WTC11 (cell line): Measurements from ENCODE around the gene MRNIP. TPM values are rescaled to one million over a fixed set of nuclear protein-coding genes. Genes with fewer than 3 reads are reported as not detected.

Experiments used
- ATAC-seq: fragments of 200-7000 bp; cut with Tn5 transposase; 2 replicates; pipeline ENCODE4 v1.10.0; 2021; ENCODE audit warnings: mild to moderate bottlenecking, moderate library complexity
- CTCF ChIA-PET: fragments of 300-600 bp; sonication (Branson Sonifier 250); formaldehyde crosslinking; loops from one replicate; lab custom pipeline; 2021; ENCODE audit warnings: antibody characterized with exemption; lab: Charles Lee
- POLR2A ChIA-PET: fragments of 350-600 bp; sonication (Branson Sonifier 250); formaldehyde crosslinking; loops from one replicate; lab custom pipeline; 2021; ENCODE audit warnings: antibody characterized with exemption; lab: Charles Lee
- DNase-seq: peaks from one replicate; pipeline ENCODE4 v3.0.0; 2021; ENCODE audit warnings: low spot score
- H3K27ac Mint-ChIP-seq: 2 replicates; pipeline ENCODE4 v1.8.0; 2021; ENCODE audit warnings: mixed read lengths
- H3K27me3 Mint-ChIP-seq: 2 replicates; pipeline ENCODE4 v1.8.0; 2021; ENCODE audit warnings: low read depth, mild to moderate bottlenecking, moderate library complexity, mixed read lengths
- H3K36me3 Mint-ChIP-seq: 2 replicates; pipeline ENCODE4 v1.8.0; 2021; ENCODE audit warnings: mixed read lengths
- H3K4me1 Mint-ChIP-seq: 2 replicates; pipeline ENCODE4 v1.8.0; 2022; ENCODE audit warnings: mixed read lengths
- H3K4me3 Mint-ChIP-seq: 2 replicates; pipeline ENCODE4 v1.8.0; 2021; ENCODE audit warnings: mild to moderate bottlenecking, moderate library complexity, mixed read lengths
- H3K9me3 Mint-ChIP-seq: 2 replicates; pipeline ENCODE4 v1.8.0; 2021; ENCODE audit warnings: mixed read lengths
- AFF4 ChIP-seq: sonication (generic); formaldehyde crosslinking; IDR thresholded peaks from 2 replicates; pipeline ENCODE4 v1.8.1; 2023; ENCODE audit warnings: mild to moderate bottlenecking, missing genetic modification reagents, borderline replicate concordance
- ATF1 ChIP-seq: sonication (generic); formaldehyde crosslinking; IDR thresholded peaks from 2 replicates; pipeline ENCODE4 v1.8.1; 2023; ENCODE audit warnings: mild to moderate bottlenecking, moderate library complexity, missing genetic modification reagents
- CBFB ChIP-seq: sonication (generic); formaldehyde crosslinking; IDR thresholded peaks from 2 replicates; pipeline ENCODE4 v1.8.1; 2022; ENCODE audit warnings: mild to moderate bottlenecking, low read depth, missing genetic modification reagents
- ELF4 ChIP-seq: sonication (generic); formaldehyde crosslinking; IDR thresholded peaks from 2 replicates; pipeline ENCODE4 v1.8.1; 2022; ENCODE audit warnings: low read depth, mild to moderate bottlenecking, moderate library complexity, missing genetic modification reagents
- ERG ChIP-seq: fragments of 250-450 bp; sonication (Bioruptor Pico); IDR thresholded peaks from 2 replicates; pipeline ENCODE4 v1.8.0; 2021; ENCODE audit warnings: mild to moderate bottlenecking
- NR3C1 ChIP-seq: sonication (generic); formaldehyde crosslinking; conservative IDR thresholded peaks from 2 replicates; pipeline ENCODE4 v1.8.1; 2023; ENCODE audit warnings: low read depth, mild to moderate bottlenecking, missing genetic modification reagents
- PRRX2 ChIP-seq: fragments of 250-450 bp; sonication (Bioruptor Pico); IDR thresholded peaks from 2 replicates; pipeline ENCODE4 v1.8.0; 2021; ENCODE audit warnings: mild to moderate bottlenecking
- SMAD3 ChIP-seq: sonication (generic); formaldehyde crosslinking; IDR thresholded peaks from 2 replicates; pipeline ENCODE4 v1.8.0; 2022; ENCODE audit warnings: missing genetic modification reagents, mild to moderate bottlenecking, borderline replicate concordance
- ZNF138 ChIP-seq: sonication (generic); formaldehyde crosslinking; conservative IDR thresholded peaks from 2 replicates; pipeline ENCODE4 v1.8.1; 2022; ENCODE audit warnings: mild to moderate bottlenecking, moderate library complexity, missing genetic modification reagents
- ZNF317 ChIP-seq: sonication (generic); formaldehyde crosslinking; IDR thresholded peaks from 2 replicates; pipeline ENCODE4 v1.8.1; 2023; ENCODE audit warnings: low read depth, mild to moderate bottlenecking, moderate library complexity, missing genetic modification reagents, borderline replicate concordance
- ZNF416 ChIP-seq: fragments of 250-450 bp; sonication (Bioruptor Pico); IDR thresholded peaks from 2 replicates; pipeline ENCODE4 v1.9.0; 2021; ENCODE audit warnings: mild to moderate bottlenecking, inconsistent platforms
- ZNF423 ChIP-seq: fragments of 250-450 bp; sonication (Bioruptor Pico); IDR thresholded peaks from 2 replicates; pipeline ENCODE4 v2.1.2; 2022; ENCODE audit warnings: mild to moderate bottlenecking, moderate library complexity
- ZNF512 ChIP-seq: sonication (generic); formaldehyde crosslinking; IDR thresholded peaks from 2 replicates; pipeline ENCODE4 v1.8.1; 2022; ENCODE audit warnings: missing genetic modification reagents, borderline replicate concordance
- ZNF671 ChIP-seq: fragments of 250-450 bp; sonication (Bioruptor Pico); IDR thresholded peaks from 2 replicates; pipeline ENCODE4 v1.8.0; 2021; ENCODE audit warnings: mild to moderate bottlenecking
- ZSCAN18 ChIP-seq: fragments of 250-450 bp; sonication (Bioruptor Pico); IDR thresholded peaks from 2 replicates; pipeline ENCODE4 v2.1.2; 2022; ENCODE audit warnings: mild to moderate bottlenecking, moderate library complexity
- total RNA-seq: library from RNA; stranded (reverse); gene quantifications from 3 replicates; pipeline ENCODE4 v1.2.3, GENCODE V29; 2021
- TF ChIP-seq, protein P1 (sequence below): sonication (generic); formaldehyde crosslinking; IDR thresholded peaks from 2 replicates; pipeline ENCODE4 v1.8.1; 2022; ENCODE audit warnings: mild to moderate bottlenecking, moderate library complexity, missing genetic modification reagents
- TF ChIP-seq, protein P2 (sequence below): sonication (generic); formaldehyde crosslinking; conservative IDR thresholded peaks from 2 replicates; pipeline ENCODE4 v1.8.1; 2023; ENCODE audit warnings: mild to moderate bottlenecking, low read depth, missing genetic modification reagents, moderate library complexity

The MRNIP gene
- total RNA-seq, 1 experiment from 2014 or later, result 42.0 TPM

DNA sequence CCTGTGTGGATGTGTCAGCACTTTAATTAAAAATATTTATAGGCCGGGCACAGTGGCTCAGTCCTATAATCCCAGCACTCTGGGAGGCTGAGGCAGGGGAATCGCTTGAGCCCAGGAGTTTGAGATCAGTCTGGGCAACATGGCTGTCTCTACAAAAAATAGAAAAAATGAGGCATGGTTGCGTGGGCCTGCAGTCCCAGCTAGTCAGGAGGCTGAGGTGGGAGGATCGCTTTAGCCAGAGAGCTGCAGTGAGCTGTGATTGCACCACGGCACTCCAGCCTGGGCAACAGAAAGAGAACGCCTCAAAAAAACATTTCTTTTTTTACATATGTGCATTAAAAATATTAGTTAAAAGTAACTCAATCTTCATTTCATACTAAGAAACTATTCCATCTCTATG, 42.8 kb upstream of the MRNIP start:
- ATAC-seq, result no peak
- ChIA-PET POLR2A (no interaction called here), CTCF (no interaction called here)
- no peaks in the 10 kb centered on the region for H3K9me3 Mint-ChIP-seq
- H3K4me1 Mint-ChIP-seq, result peaks cover 3% of the 10 kb centered on the region; the same call in 1 of the 2 replicates
- no peaks in the 10 kb centered on the region for H3K27me3 Mint-ChIP-seq
- peaks cover 35% of the 10 kb centered on the region for H3K36me3 Mint-ChIP-seq
- no peak for TF ChIP-seq ERG (CRISPR knock-in tag)
- TF ChIP-seq, protein P1, sequence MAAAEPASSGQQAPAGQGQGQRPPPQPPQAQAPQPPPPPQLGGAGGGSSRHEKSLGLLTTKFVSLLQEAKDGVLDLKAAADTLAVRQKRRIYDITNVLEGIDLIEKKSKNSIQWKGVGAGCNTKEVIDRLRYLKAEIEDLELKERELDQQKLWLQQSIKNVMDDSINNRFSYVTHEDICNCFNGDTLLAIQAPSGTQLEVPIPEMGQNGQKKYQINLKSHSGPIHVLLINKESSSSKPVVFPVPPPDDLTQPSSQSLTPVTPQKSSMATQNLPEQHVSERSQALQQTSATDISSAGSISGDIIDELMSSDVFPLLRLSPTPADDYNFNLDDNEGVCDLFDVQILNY, result no peak
- TF ChIP-seq, protein P2, sequence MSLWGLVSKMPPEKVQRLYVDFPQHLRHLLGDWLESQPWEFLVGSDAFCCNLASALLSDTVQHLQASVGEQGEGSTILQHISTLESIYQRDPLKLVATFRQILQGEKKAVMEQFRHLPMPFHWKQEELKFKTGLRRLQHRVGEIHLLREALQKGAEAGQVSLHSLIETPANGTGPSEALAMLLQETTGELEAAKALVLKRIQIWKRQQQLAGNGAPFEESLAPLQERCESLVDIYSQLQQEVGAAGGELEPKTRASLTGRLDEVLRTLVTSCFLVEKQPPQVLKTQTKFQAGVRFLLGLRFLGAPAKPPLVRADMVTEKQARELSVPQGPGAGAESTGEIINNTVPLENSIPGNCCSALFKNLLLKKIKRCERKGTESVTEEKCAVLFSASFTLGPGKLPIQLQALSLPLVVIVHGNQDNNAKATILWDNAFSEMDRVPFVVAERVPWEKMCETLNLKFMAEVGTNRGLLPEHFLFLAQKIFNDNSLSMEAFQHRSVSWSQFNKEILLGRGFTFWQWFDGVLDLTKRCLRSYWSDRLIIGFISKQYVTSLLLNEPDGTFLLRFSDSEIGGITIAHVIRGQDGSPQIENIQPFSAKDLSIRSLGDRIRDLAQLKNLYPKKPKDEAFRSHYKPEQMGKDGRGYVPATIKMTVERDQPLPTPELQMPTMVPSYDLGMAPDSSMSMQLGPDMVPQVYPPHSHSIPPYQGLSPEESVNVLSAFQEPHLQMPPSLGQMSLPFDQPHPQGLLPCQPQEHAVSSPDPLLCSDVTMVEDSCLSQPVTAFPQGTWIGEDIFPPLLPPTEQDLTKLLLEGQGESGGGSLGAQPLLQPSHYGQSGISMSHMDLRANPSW, result no peak
- no peak for TF ChIP-seq SMAD3 (CRISPR knock-in tag)
- no peak for TF ChIP-seq ELF4 (CRISPR knock-in tag)
- TF ChIP-seq ZNF512 (CRISPR knock-in tag), result no peak
- TF ChIP-seq CBFB (CRISPR knock-in tag), result no peak
- TF ChIP-seq AFF4 (CRISPR knock-in tag), result no peak
- no peak for TF ChIP-seq PRRX2 (CRISPR knock-in tag)
- TF ChIP-seq ZNF416 (CRISPR knock-in tag), result no peak
- TF ChIP-seq NR3C1 (CRISPR knock-in tag), result no peak
- TF ChIP-seq ZNF671 (CRISPR knock-in tag), result no peak
- TF ChIP-seq ZNF423 (CRISPR knock-in tag), result no peak
- TF ChIP-seq ZNF138, result no peak
- TF ChIP-seq ZSCAN18, result no peak
- TF ChIP-seq ATF1 (CRISPR knock-in tag), result no peak
- TF ChIP-seq ZNF317, result no peak
- H3K4me3 Mint-ChIP-seq, result no peak overlapping the region
- no peak for DNase-seq
- no peak overlapping the region for H3K27ac Mint-ChIP-seq
